Activated naive CD4-positive, alpha-beta T cell treated with Interleukin-2 at 50 U/mL for 16 hours (primary cell): ENCODE results near the gene STIP1.
"Not testable (repeated sequence)": the region's sequence is repeated elsewhere in the genome, so short reads cannot be mapped to it uniquely, and the experiment has no call there.

ENCODE experiments used
- DNase-seq: peaks from one replicate; pipeline ENCODE4 v3.0.0-alpha.2; 2020

The STIP1 gene

DNA sequence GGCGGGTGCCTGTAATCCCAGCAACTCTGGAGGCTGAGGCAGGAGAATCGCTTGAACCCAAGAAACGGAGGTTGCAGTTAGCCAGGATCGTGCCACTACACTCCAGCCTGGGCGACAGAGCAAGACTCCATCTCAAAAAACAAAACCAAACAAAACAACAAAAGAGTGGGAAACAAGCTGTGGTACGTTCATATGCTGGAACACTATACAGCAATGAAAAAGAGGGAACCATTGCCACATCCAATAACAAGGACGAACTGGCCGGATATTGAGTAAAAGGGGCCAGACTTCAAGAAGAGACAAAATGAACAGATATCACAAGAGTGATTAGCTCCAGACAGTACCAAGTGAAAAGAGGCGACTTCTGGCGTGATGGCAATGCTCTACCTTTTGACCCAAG lies 24.9 kb upstream of the STIP1 start:
- no peak for DNase-seq

DNA sequence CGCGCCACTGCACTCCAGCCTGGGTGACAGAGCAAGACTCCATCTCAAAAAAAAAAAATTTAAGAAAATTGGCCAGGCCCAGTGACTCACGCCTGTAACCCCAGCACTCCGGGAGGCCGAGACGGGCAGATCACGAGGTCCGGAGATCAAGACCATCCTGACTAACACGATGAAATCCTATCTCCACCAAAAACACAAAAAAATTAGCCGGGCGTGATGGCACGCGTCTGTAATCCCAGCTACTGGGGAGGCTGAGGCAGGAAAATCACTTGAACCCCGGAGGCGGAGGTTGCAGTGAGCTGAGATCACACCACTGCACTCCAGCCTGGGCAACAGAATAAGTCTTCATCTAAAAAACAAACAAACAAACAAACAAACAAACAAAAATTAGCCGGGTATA lies 23.2 kb upstream of the STIP1 start:
- DNase-seq, result not testable (repeated sequence)

GRCh38 chr11:64163951-64164350 lies 22.0 kb upstream of the STIP1 start:
- no peak for DNase-seq

GRCh38 chr11:64164392-64165312 lies 21.3 kb upstream of the STIP1 start:
- no peak for DNase-seq

DNA sequence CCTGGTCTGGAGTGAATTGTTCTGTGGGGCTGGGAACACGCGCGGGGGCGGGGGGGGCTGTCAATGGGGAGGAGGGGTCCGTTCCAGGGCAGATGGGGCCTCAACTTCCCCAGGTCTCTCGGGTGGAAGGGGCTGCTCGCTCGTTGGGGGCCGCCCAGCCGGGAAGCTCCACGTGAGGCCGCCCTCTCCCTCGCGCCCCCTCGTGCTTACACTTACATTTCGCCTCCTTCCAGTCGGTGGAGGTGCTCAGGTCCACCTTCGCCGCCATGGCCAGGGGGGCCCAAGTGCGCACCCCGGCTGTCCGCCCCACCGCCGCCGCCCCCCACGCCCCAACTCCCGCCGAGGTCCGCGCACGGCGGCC lies 20.5 kb upstream of the STIP1 start:
- DNase-seq, result peak; percentile 27

DNA sequence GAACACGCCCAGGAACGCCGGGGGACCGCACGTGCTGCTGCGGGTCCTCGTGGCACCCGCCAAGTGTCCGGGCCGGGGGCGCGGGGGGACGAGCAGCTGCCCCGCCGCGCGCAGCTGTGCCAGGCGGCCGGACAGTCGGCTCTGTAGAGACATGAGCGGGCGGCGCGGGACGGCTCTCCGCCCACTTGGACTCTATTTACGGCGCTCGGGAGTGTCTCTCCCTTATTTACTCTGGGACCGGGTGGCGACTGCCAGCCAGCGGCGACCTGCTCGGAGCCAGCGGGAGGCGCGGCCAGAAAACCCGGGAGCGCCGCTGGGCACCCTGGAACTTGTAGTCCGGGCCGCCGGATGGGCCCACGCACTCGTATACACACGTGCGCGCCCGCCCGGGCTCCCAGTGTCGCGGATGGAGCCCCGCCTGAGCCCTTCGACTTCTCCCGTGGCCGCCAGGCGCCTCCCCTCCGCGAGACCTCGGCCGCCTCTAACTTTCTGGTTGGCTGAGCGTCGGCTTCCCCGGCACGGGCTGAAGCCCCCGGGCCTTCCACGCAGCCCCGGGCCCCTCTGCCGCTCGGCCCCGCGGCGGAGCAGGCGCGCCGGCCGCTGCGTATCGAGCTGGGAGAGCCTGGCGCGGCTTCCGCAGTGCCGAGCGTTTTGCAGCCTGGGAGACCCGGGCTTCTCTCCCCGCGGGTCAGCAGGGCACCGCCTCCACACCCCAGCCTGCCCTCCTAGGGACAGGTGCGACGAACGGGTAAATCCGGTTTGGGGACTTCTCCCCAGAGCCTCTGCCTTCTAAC lies 19.9 kb upstream of the STIP1 start, which contains the start of gene MACROD1:
Gene MACROD1 (minus strand): TSS at position 272 of the 794 bp plus-strand sequence. CDS start 119 bp downstream, at position 153.
- peak; percentile 83 for DNase-seq

GRCh38 chr11:64170419-64170818 lies 15.6 kb upstream of the STIP1 start:
- no peak for DNase-seq

- DNase-seq, result no peak
These were observed 12.2 kb upstream of the STIP1 start for GRCh38 chr11:64173616-64174355.

DNA sequence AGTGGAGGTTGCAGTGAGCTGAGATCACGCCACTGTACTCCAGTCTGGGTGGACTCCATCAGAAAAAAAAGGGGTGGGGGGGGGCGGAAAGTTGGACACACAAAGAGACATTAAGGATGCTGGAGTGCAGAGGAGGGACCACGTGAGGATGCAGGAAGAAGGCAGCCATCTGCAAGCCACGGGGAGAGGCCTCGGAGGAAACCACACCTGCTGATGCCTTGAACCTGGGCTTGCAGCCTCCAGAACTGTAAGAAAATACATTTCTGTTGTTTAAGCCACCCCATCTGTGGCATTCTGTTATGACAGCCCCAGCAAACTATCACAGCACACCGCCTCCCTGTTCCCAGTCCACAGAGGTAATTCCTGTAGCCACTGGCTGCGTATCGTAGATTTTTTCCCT lies 9.2 kb upstream of the STIP1 start:
- no peak for DNase-seq

DNA sequence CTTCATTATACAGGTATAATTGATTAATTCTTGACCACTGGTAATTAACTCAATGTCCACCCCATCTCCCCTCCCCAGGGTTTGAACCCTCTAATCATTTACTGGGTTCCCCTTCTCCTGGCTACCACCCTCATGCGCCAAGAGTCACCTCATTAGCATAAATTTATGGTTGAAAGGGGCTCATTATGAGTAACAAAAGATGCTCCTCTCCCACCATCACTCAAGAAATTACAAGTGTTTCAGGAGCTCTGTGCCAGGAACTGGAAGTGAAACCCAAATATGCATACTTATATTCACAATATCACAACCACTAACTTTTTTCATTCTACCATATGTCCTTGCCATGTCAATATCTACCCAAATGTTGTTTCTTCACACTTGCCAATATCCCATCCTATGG lies 7.8 kb upstream of the STIP1 start:
- no peak for DNase-seq

- no peak for DNase-seq
These were observed 6.9 kb upstream of the STIP1 start for GRCh38 chr11:64178951-64179639.

GRCh38 chr11:64180891-64181290 lies 5.1 kb upstream of the STIP1 start:
- DNase-seq, result no peak

DNA sequence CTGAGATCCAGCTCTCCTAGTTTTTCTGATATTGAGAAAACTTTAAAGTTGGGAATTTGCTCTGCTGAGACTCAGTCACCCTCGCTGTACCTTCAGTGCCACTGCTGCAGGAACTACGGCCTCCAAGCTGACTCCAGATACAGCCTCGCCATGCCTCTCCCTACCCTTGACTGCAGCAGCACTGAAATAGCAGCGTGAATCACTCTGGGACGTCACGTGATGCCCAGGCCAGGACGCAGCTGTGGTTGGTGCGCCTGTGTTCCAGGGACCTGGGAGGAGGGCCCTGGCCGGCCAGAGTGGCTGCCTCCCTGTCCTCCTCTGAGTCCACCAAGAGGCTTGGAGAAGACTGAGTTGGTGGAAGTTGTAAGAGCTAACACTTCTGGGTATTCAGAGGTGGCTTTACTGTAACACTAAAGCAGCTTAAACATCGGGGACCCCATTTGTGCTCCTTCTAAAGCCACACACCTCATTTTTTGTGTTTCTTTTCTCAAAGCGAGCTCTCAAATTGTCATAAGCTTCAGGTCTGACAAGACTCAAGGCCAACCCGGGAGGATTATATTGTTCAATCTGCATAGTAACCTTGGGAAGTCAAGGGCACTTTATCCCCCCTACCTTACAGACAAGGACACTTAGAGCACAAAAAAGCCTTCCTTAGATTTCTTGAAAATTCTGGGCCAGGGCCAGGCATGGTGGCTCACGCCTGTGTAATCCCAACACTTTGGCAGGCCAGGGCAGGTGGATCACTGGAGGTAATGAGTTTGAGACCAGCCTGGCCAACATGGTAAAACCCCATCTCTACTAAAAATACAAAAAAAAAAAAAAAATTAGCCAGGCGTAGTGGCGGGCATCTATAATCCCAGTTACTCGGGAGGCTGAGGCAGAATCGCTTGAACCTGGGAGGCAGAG lies 4.2 kb upstream of the STIP1 start:
- peak; percentile 29 for DNase-seq

GRCh38 chr11:64183890-64184289 lies 2.1 kb upstream of the STIP1 start:
- no peak for DNase-seq

GRCh38 chr11:64185175-64185692 lies 737 bp upstream of the STIP1 start:
- peak; percentile 45 for DNase-seq

- peak; percentile 56 for DNase-seq
These were observed 658 bp downstream of the STIP1 start for GRCh38 chr11:64186492-64187165.

DNA sequence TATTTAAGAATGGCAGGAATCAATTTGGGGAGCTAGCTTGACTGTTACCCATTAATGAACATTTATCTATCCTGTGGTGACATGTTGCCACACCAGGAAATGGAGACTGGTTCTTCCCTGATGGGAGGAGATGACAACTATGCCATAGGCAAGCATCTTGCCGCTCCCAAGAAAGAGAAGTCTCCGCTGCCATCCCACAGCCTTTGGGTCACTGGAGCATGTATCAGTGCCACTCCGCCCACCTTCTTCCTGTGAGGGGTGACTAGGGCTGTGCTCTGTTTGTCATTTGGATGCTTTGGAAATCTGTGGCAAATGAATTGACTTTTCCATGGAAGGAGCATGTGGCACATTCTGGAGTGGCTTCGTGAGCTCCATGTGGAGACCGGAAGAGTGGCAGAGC lies 6.5 kb downstream of the STIP1 start:
- no peak for DNase-seq

DNA sequence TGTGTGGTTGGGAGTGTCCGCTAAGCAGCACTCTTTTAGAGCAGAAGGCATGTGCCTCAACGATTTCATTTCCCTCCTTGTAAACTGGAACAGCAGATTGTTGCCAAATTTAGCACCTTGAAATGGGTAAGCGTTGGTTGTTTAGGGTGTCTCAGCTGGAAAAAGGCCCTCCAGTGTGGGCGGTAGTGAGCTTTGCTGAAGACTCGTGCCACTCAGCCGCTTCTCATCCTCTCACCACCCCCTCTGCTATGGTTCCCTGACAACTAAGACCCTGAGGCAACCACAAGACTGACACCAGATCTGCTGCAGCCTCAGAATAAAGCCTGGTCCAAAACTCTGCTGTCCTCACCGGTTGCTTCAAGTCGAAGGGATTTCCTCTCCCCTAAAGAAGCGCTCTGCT lies 10.7 kb downstream of the STIP1 start:
- DNase-seq, result no peak

- DNase-seq, result no peak
These were observed 12.5 kb downstream of the STIP1 start for GRCh38 chr11:64198511-64198910.

DNA sequence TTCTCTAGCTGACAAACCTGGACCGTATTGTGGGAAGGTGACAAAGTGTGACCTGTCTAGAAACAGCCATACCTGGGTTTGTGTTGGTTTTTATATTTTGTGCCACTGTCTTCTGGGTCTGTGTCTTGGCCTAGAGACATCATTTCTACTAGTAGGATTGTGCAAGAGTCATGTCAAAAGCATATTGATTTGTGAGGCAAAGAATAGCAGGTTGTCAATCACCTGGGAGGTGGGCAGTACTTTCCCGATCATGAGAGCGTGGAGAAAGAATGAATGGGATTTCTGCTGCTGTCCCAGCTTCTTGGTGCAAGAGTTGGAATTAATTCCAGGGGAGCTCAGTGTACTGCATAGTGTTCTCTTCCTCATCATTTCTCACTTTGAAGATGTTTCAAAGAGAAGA lies 15.6 kb downstream of the STIP1 start:
- no peak for DNase-seq

GRCh38 chr11:64202992-64203391 lies 17.0 kb downstream of the STIP1 start:
- no peak for DNase-seq
